HG03342 (cell line): ENCODE measurements around the gene TRPC4AP.

Source experiments
- ATAC-seq: cut with Tn5 transposase; IDR thresholded peaks from one replicate; pipeline ENCODE4 v1.9.1; 2021; ENCODE audit warnings: mild to moderate bottlenecking, moderate library complexity; ENCODE audit not compliant: unreplicated experiment

Gene TRPC4AP

GRCh38 chr20:35003211-35004031 is 89.2 kb downstream of the TRPC4AP start:
- no peak for ATAC-seq

- ATAC-seq: no peak
Observed at GRCh38 chr20:35002426-35003210, 90.0 kb downstream of the TRPC4AP start.

- no peak for ATAC-seq
Observed at GRCh38 chr20:35001596-35002362, 90.8 kb downstream of the TRPC4AP start.

GRCh38 chr20:35000922-35001595 is 91.5 kb downstream of the TRPC4AP start:
- ATAC-seq: no peak

- ATAC-seq: no peak
Observed at GRCh38 chr20:35000311-35000921, 92.2 kb downstream of the TRPC4AP start.

GRCh38 chr20:34999782-35000181 is 92.8 kb downstream of the TRPC4AP start:
- no peak for ATAC-seq

GRCh38 chr20:34999021-34999451 is 93.6 kb downstream of the TRPC4AP start:
- no peak for ATAC-seq

GRCh38 chr20:34998331-34998950 is 94.2 kb downstream of the TRPC4AP start:
- no peak for ATAC-seq

- no peak for ATAC-seq
Observed at GRCh38 chr20:34997774-34998173, 94.8 kb downstream of the TRPC4AP start.

- no peak for ATAC-seq
Observed at GRCh38 chr20:34997131-34997561, 95.5 kb downstream of the TRPC4AP start.

- no peak for ATAC-seq
Observed at GRCh38 chr20:34996243-34997028, 96.2 kb downstream of the TRPC4AP start.

GRCh38 chr20:34995696-34996095 is 96.9 kb downstream of the TRPC4AP start:
- ATAC-seq: no peak

- no peak for ATAC-seq
Observed at GRCh38 chr20:34995192-34995591, 97.4 kb downstream of the TRPC4AP start.

GRCh38 chr20:34994509-34995131 is 98.0 kb downstream of the TRPC4AP start:
- no peak for ATAC-seq

- no peak for ATAC-seq
Observed at GRCh38 chr20:34993941-34994508, 98.6 kb downstream of the TRPC4AP start.

- ATAC-seq: no peak
Observed at GRCh38 chr20:34992751-34993417, 99.7 kb downstream of the TRPC4AP start.

GRCh38 chr20:34990661-34991214 is 101.9 kb downstream of the TRPC4AP start:
- ATAC-seq: no peak
